Uterus (tissue), 2 donors: ENCODE measurements around the gene SAMD9.

Experiments
- CTCF ChIP-seq, 4 experiments: fragments of 200-600 bp in 2 of 4; fragments of 450-650 bp in 2 of 4; sonication (generic) in 2 of 4; IDR thresholded peaks; one replicate each; pipeline ENCODE4 v1.5.1; 2016 to 2019; ENCODE audit warnings: antibody characterized with exemption in 4 of 4, mild to moderate bottlenecking in 2 of 4, moderate library complexity in 1 of 4
- POLR2A ChIP-seq, 2 donors: fragments of 450-650 bp; IDR thresholded peaks; one replicate each; pipeline ENCODE4 v1.6.1; 2016; ENCODE audit warnings: antibody characterized with exemption in 2 of 2, mild to moderate bottlenecking in 1 of 2, moderate library complexity in 1 of 2

- TF ChIP-seq CTCF (IDR thresholded peaks at IDR 0.05) (no peak), POLR2A (IDR thresholded peaks at IDR 0.05) (no peak)
Observed at GRCh38 chr7:93108003-93108402, 9.8 kb downstream of the SAMD9 start.
